OCI-LY1 (cell line): ENCODE data around the gene ALPI.

Source experiments
- H2AFZ ChIP-seq: fragments of 200-600 bp; sonication (generic), shearing (Covaris generic); 2 replicates; pipeline ENCODE4 v1.6.0; 2014; ENCODE audit warnings: antibody characterized with exemption, mild to moderate bottlenecking, low read length
- H3F3A ChIP-seq: fragments of 200-600 bp; sonication (generic), shearing (Covaris generic); 2 replicates; pipeline ENCODE4 v1.6.0; 2014; ENCODE audit warnings: mild to moderate bottlenecking, antibody characterized with exemption, low read length, moderate library complexity; ENCODE audit not compliant: insufficient read depth
- H3K27ac ChIP-seq: fragments of 200-600 bp; sonication (generic); 2 replicates; pipeline ENCODE4 v1.5.1; 2014; ENCODE audit warnings: low read length, mixed run types, mild to moderate bottlenecking, low read depth; ENCODE audit not compliant: poor library complexity, severe bottlenecking
- H3K27me3 ChIP-seq: fragments of 200-600 bp; sonication (generic); 2 replicates; pipeline ENCODE4 v1.6.0; 2014; ENCODE audit warnings: antibody characterized with exemption, mild to moderate bottlenecking, low read length, moderate library complexity; ENCODE audit not compliant: insufficient read depth
- H3K36me3 ChIP-seq: fragments of 200-600 bp; sonication (generic); 2 replicates; pipeline ENCODE4 v1.6.1; 2014; ENCODE audit warnings: mild to moderate bottlenecking, antibody characterized with exemption, low read length, moderate library complexity, mixed read lengths; ENCODE audit not compliant: insufficient read depth
- H3K4me1 ChIP-seq: fragments of 200-600 bp; sonication (generic); 2 replicates; pipeline ENCODE4 v1.5.1; 2014; ENCODE audit warnings: mild to moderate bottlenecking, low read length, moderate library complexity; ENCODE audit not compliant: insufficient read depth, severe bottlenecking
- H3K4me2 ChIP-seq: fragments of 200-600 bp; sonication (generic), shearing (Covaris generic); 2 replicates; pipeline ENCODE4 v1.6.1; 2014; ENCODE audit warnings: low read length
- H3K4me3 ChIP-seq: fragments of 200-600 bp; sonication (generic); 2 replicates; pipeline ENCODE4 v1.5.1; 2014; ENCODE audit warnings: low read length, low read depth, mild to moderate bottlenecking, mixed read lengths; ENCODE audit not compliant: poor library complexity, severe bottlenecking
- H3K79me2 ChIP-seq: fragments of 200-600 bp; shearing (Covaris generic); 2 replicates; pipeline ENCODE4 v1.6.1; 2016; ENCODE audit warnings: mixed run types, low read length, mixed read lengths; ENCODE audit not compliant: insufficient read depth
- H3K9ac ChIP-seq: fragments of 200-600 bp; sonication (generic), shearing (Covaris generic); 2 replicates; pipeline ENCODE4 v1.6.1; 2014; ENCODE audit warnings: mild to moderate bottlenecking, low read length, mixed read lengths
- H3K9me2 ChIP-seq: fragments of 200-600 bp; sonication (generic), shearing (Covaris generic); 2 replicates; pipeline ENCODE4 v1.6.1; 2014; ENCODE audit warnings: low read depth, mild to moderate bottlenecking, low read length, mixed read lengths
- H3K9me3 ChIP-seq: fragments of 200-600 bp; shearing (Covaris generic); 2 replicates; pipeline ENCODE4 v1.6.1; 2014; ENCODE audit warnings: low read length, mixed read lengths
- H4K20me1 ChIP-seq: fragments of 200-600 bp; sonication (generic), shearing (Covaris generic); 2 replicates; pipeline ENCODE4 v1.6.0; 2016; ENCODE audit warnings: mild to moderate bottlenecking, low read length; ENCODE audit not compliant: insufficient read depth
- EZH2 ChIP-seq: fragments of 200-600 bp; sonication (generic), shearing (Covaris generic); IDR thresholded peaks from 2 replicates; pipeline ENCODE4 v1.8.0; 2017; ENCODE audit warnings: borderline replicate concordance, mixed run types, mild to moderate bottlenecking, antibody characterized with exemption, low read length, moderate library complexity, mixed read lengths
- TF ChIP-seq, protein P1 (sequence below): fragments of 200-600 bp; sonication (generic), shearing (Covaris generic); IDR thresholded peaks from 2 replicates; pipeline ENCODE4 v1.5.1; 2017; ENCODE audit warnings: mild to moderate bottlenecking, antibody characterized with exemption, low read length, moderate library complexity, mixed read lengths

ALPI gene

DNA sequence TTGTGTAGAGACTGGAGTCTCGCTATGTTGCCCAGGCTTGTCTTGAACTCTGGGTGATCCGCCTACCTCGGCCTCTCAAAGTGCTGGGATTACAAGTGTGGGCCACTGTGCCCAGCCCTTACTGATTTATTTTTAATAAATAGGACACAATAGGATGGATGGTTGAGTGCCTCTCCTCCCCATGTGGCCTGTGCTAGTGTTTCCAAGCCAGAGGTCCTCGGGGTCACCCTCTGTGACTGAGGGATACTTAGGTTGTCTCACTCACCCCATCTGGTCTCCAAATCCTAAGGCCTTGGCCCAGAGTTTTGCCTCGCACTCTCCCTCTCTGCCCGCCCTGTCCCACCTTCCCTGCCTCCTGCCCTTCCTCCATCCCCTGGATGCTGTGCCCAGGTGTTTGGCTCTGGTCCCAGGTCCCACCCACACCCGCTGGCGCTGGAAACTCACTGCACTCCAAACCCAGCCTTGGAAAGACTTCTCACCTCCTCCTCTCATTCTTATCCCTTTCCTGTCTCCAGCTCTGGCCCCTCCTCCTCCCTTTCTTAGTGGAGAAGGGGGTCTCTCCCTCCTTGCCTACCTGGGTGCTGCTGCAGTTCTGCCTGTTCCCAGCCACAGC, 36.4 kb downstream of the ALPI start:
- Histone ChIP-seq H3K9ac (no peak overlapping the region), H3K4me1 (no peaks in the 10 kb centered on the region), H4K20me1 (no peaks in the 10 kb centered on the region), H3K9me2 (no peaks in the 10 kb centered on the region), H3K4me3 (no peak overlapping the region), H3K27me3 (no peaks in the 10 kb centered on the region; the same call in 1 of the 2 replicates), H3K9me3 (no peaks in the 10 kb centered on the region), H3F3A (no peaks in the 10 kb centered on the region), H2AFZ (no peak overlapping the region), H3K4me2 (no peak overlapping the region), H3K79me2 (no peaks in the 10 kb centered on the region), H3K27ac (no peak overlapping the region), H3K36me3 (no peaks in the 10 kb centered on the region)
- TF ChIP-seq, protein P1, sequence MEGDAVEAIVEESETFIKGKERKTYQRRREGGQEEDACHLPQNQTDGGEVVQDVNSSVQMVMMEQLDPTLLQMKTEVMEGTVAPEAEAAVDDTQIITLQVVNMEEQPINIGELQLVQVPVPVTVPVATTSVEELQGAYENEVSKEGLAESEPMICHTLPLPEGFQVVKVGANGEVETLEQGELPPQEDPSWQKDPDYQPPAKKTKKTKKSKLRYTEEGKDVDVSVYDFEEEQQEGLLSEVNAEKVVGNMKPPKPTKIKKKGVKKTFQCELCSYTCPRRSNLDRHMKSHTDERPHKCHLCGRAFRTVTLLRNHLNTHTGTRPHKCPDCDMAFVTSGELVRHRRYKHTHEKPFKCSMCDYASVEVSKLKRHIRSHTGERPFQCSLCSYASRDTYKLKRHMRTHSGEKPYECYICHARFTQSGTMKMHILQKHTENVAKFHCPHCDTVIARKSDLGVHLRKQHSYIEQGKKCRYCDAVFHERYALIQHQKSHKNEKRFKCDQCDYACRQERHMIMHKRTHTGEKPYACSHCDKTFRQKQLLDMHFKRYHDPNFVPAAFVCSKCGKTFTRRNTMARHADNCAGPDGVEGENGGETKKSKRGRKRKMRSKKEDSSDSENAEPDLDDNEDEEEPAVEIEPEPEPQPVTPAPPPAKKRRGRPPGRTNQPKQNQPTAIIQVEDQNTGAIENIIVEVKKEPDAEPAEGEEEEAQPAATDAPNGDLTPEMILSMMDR, result no peak
- no peak for TF ChIP-seq EZH2

DNA sequence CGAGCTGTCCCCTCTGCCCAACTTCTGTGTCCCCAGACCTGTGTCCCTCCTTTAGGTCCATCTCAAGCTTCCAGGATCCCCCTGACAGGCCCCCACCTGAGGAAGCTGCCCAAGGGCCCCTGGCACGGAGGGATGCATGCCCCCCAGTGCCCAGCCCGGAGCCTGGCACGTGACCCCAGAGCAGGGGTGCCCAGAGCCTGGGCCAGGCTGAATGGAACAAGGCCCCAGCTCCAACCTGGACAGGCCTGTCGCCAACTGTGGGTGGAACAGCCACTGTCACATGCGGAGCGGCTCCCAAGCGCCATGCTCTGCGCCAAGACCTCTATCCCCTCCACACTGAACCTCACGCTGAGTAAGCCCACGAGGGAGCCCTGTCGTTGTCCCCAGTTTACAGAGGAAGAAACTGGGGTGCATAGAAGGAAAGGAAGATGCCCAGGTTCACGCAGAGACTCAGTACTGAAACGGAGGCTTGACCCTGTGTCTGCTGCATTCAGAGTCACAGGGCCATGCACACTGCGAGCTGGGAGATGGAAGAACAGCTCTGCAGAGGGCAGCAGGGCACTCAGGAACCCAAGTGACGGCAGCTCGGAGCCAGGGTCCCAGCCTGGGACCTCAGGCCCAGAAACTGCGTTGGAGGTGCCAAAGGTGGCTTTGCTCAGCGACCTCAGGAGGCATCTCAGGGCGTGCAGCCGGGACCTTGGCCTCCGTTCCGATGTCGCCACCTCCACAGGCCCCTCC, 37.2 kb downstream of the ALPI start:
- H4K20me1 ChIP-seq, result no peaks in the 10 kb centered on the region
- H3K79me2 ChIP-seq, result no peaks in the 10 kb centered on the region
- H3K4me1 ChIP-seq, result no peaks in the 10 kb centered on the region
- no peaks in the 10 kb centered on the region; the same call in 1 of the 2 replicates for H3K27me3 ChIP-seq
- H3K4me2 ChIP-seq, result no peak overlapping the region
- H2AFZ ChIP-seq, result no peak overlapping the region
- no peak overlapping the region for H3K9ac ChIP-seq
- no peaks in the 10 kb centered on the region for H3K9me3 ChIP-seq
- H3K4me3 ChIP-seq, result no peak overlapping the region
- H3K9me2 ChIP-seq, result no peaks in the 10 kb centered on the region
- H3K27ac ChIP-seq, result no peak overlapping the region
- no peak for TF ChIP-seq EZH2
- TF ChIP-seq, protein P1, result no peak
- H3K36me3 ChIP-seq, result no peaks in the 10 kb centered on the region
- H3F3A ChIP-seq, result no peaks in the 10 kb centered on the region

DNA sequence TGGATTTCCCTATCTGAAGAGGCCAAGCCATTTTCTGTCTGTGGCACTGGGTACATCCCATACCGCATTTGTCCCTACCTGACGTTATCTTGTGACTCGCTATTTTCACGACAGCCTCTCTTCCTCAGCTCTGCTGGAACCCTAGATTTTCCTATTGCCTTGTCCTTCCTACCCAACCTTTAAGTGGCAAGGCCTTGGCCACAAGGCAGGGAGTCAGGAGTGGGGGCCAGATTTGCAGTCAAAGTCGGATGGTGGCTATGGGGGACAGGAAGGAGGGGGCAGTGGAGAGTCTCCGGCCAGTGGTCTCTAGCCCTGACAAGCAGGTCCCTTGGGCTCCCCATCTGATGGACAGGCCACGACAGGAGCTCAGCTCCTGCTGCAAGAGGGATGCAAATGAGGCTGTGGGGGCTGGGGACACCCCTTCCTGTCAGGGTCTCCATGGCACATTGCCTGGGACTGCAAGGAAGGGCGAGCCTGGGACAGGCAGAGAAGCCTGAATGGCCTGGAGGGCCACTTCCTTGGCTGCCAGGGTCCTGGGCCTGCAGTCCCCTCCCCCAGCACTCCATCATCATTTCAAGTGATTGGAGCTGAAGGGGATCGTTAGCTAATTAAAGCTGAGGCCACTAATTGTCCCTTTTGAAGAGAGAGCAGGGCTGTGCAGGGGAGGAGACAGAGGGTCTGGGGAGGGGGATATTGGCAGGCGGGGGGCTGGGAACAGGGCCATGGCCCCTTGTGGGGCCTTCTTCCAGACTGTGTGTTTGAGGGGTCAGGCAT, 37.9 kb downstream of the ALPI start:
- H3F3A ChIP-seq, result no peaks in the 10 kb centered on the region
- TF ChIP-seq EZH2, result no peak
- TF ChIP-seq, protein P1, result no peak
- H3K9me3 ChIP-seq, result no peaks in the 10 kb centered on the region
- H4K20me1 ChIP-seq, result no peaks in the 10 kb centered on the region
- no peaks in the 10 kb centered on the region for H3K4me1 ChIP-seq
- no peak overlapping the region for H3K4me3 ChIP-seq
- H3K4me2 ChIP-seq, result no peak overlapping the region
- H2AFZ ChIP-seq, result no peak overlapping the region
- H3K36me3 ChIP-seq, result no peaks in the 10 kb centered on the region
- no peaks in the 10 kb centered on the region; the same call in none of the 2 replicates for H3K27me3 ChIP-seq
- H3K27ac ChIP-seq, result no peak overlapping the region
- no peaks in the 10 kb centered on the region for H3K79me2 ChIP-seq
- H3K9ac ChIP-seq, result no peak overlapping the region
- H3K9me2 ChIP-seq, result no peaks in the 10 kb centered on the region
